HT-29 (cell line): Measurements from ENCODE around the gene SYNPO2. TPM values are rescaled to one million over a fixed set of nuclear protein-coding genes. Genes with fewer than 3 reads are reported as not detected.

Experiments
- DNase-seq: peaks from one replicate; pipeline ENCODE4 v3.0.0-alpha.2; 2015; ENCODE audit warnings: low spot score
- total RNA-seq: library from RNA; depleted of rRNA; stranded (reverse); fragments of >200 nt; shearing (Covaris generic); gene quantifications from 2 replicates; pipeline ENCODE4 v1.2.3, GENCODE V29; 2014; rRNA removed

The SYNPO2 gene
- total RNA-seq, 1 experiment from 2014 or later = not detected

- DNase-seq = no peak
Measured at GRCh38 chr4:119110121-119110520, 221.5 kb downstream of the SYNPO2 start.

Other genes starting within 250 kb of the SYNPO2 start
- 2.5 and 13.2 TPM in 2 replicates for gene METTL14, start 203.5 kb upstream of the SYNPO2 start, total RNA-seq
- gene SEC24D, start 52.7 kb upstream of the SYNPO2 start, total RNA-seq = 18.0 and 18.8 TPM in 2 replicates
- gene MYOZ2, start 247.0 kb downstream of the SYNPO2 start, total RNA-seq = not detected in 2 replicates